OCI-LY7 (cell line): Measurements from ENCODE around the gene MTF2. TPM values are rescaled to one million over a fixed set of nuclear protein-coding genes. Genes with fewer than 3 reads are reported as not detected.

Experiments used
- BruUV-seq: library from RNA; stranded (reverse); fragments of 400-500 nt; replicated peaks from 2 replicates; lab custom pipeline; 2021; lab: Mats Ljungman, UMichigan
- CTCF ChIA-PET: fragments of 300-600 bp; sonication (Branson Sonifier 250); formaldehyde crosslinking; loops from one replicate; lab custom pipeline; 2022; ENCODE audit warnings: antibody characterized with exemption; ENCODE audit not compliant: unreplicated experiment; lab: Charles Lee
- POLR2A ChIA-PET: fragments of 300-600 bp; sonication (Branson Sonifier 250); formaldehyde crosslinking; loops from one replicate; lab custom pipeline; 2022; ENCODE audit warnings: antibody characterized with exemption; lab: Charles Lee
- DNase-seq: peaks from one replicate; pipeline ENCODE4 v3.0.0-alpha.2; 2015; ENCODE audit warnings: low spot score
- H2AFZ ChIP-seq: fragments of 200-600 bp; sonication (generic), shearing (Covaris generic); 2 replicates; pipeline ENCODE4 v1.6.1; 2014; ENCODE audit warnings: mild to moderate bottlenecking, antibody characterized with exemption, low read length, moderate library complexity
- H3K27ac ChIP-seq: fragments of 200-600 bp; sonication (generic); 2 replicates; pipeline ENCODE4 v1.5.1; 2014; ENCODE audit warnings: mixed run types, low read depth, mild to moderate bottlenecking, moderate library complexity, low read length, inconsistent platforms; ENCODE audit not compliant: poor library complexity, severe bottlenecking
- H3K36me3 ChIP-seq: fragments of 200-600 bp; sonication (generic); 2 replicates; pipeline ENCODE4 v1.6.1; 2014; ENCODE audit warnings: mild to moderate bottlenecking, antibody characterized with exemption, low read length, moderate library complexity, mixed read lengths; ENCODE audit not compliant: insufficient read depth
- H3K4me1 ChIP-seq: fragments of 200-600 bp; sonication (generic); 2 replicates; pipeline ENCODE4 v1.5.1; 2014; ENCODE audit warnings: mild to moderate bottlenecking, low read length; ENCODE audit not compliant: insufficient read depth, poor library complexity, severe bottlenecking
- H3K4me2 ChIP-seq: fragments of 200-600 bp; sonication (generic); 2 replicates; pipeline ENCODE4 v1.6.1; 2014; ENCODE audit warnings: mild to moderate bottlenecking, low read length
- H3K4me3 ChIP-seq: fragments of 200-600 bp; sonication (generic); 2 replicates; pipeline ENCODE4 v1.5.1; 2014; ENCODE audit warnings: mild to moderate bottlenecking, low read depth, low read length; ENCODE audit not compliant: poor library complexity, severe bottlenecking
- H3K79me2 ChIP-seq: fragments of 200-600 bp; sonication (generic); 2 replicates; pipeline ENCODE4 v1.6.1; 2016; ENCODE audit warnings: low read depth, mild to moderate bottlenecking, low read length, moderate library complexity, mixed read lengths; ENCODE audit not compliant: insufficient read depth
- H3K9me2 ChIP-seq: fragments of 200-600 bp; sonication (generic); 2 replicates; pipeline ENCODE4 v1.6.1; 2016; ENCODE audit warnings: mild to moderate bottlenecking, low read length, mixed read lengths; ENCODE audit not compliant: insufficient read depth
- H3K9me3 ChIP-seq: fragments of 200-600 bp; sonication (generic); 2 replicates; pipeline ENCODE4 v1.6.1; 2014; ENCODE audit warnings: mild to moderate bottlenecking, mixed run types, low read length, mixed read lengths
- H4K20me1 ChIP-seq: fragments of 200-600 bp; sonication (generic); 2 replicates; pipeline ENCODE4 v1.6.1; 2014; ENCODE audit warnings: mild to moderate bottlenecking, antibody characterized with exemption, low read length, moderate library complexity, mixed read lengths; ENCODE audit not compliant: insufficient read depth
- EZH2phosphoT487 ChIP-seq: fragments of 200-600 bp; sonication (generic); IDR thresholded peaks from 2 replicates; pipeline ENCODE4 v1.6.1; 2018; ENCODE audit warnings: low read depth, borderline replicate concordance, mild to moderate bottlenecking, mixed run types, antibody characterized with exemption, low read length, moderate library complexity, mixed read lengths
- intact Hi-C: fragments of 100-400 bp; cut with micrococcal nuclease; formaldehyde crosslinking; loops from one replicate; pipeline ENCODE4 v1.10.0; 2022; ENCODE audit not compliant: unreplicated experiment
- total RNA-seq, 2 experiments: library from RNA; depleted of rRNA in 1 of 2; stranded (reverse); fragments of >200 nt in 1 of 2; shearing (Covaris generic) in 1 of 2; gene quantifications; 2 replicates each; pipeline ENCODE4 v1.2.3, GENCODE V29; 2014 to 2022
- TF ChIP-seq, protein P1 (sequence below): fragments of 200-600 bp; sonication (generic); conservative IDR thresholded peaks from 2 replicates; pipeline ENCODE4 v1.5.1; 2014; ENCODE audit warnings: mild to moderate bottlenecking, antibody characterized with exemption, low read length, moderate library complexity, mixed read lengths

The MTF2 gene
- total RNA-seq, 2 experiments from 2014 or later = 48.1 to 112 TPM

DNA sequence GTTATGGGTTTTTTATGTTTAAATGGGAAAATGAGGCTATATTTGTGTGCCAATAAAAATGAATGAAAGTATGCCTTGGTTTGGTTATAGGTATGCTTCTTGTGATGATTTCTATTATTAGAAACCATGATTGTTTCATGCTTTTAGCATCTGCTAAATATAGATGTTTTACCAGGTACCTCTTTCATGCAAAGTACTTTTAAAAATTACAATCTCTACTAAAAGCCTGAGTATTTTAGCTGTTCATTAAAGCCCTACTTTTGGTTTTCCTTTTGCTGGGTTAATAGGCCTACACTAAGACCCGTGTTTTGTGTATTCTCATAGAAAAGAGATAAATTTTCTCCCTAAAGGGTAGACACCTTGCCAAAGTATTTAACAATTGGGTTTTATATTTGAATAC, 32.0 kb downstream of the MTF2 start:
- peaks cover 23% of the 10 kb centered on the region for H3K9me3 ChIP-seq
- H3K27ac ChIP-seq = peak overlapping the region; percentile 4
- H4K20me1 ChIP-seq = peaks cover 36% of the 10 kb centered on the region
- no peak for DNase-seq
- no peak overlapping the region for H2AFZ ChIP-seq
- ChIA-PET POLR2A (interaction anchor here (0.6 to 1.1 kb wide), 3 partner anchors 15 to 33 kb away, joined by 3 to 8 read pairs (median 6); no protein-coding TSS in a partner anchor), CTCF (no interaction called here)
- peak overlapping the region; percentile 16 for H3K4me2 ChIP-seq
- no peaks in the 10 kb centered on the region for H3K9me2 ChIP-seq
- peaks cover 99% of the 10 kb centered on the region for H3K79me2 ChIP-seq
- intact Hi-C loops = no loop called here
- peaks cover 26% of the 10 kb centered on the region for H3K4me1 ChIP-seq
- H3K36me3 ChIP-seq = peaks cover 98% of the 10 kb centered on the region
- no TSS peak for BruUV-seq
- no peak overlapping the region for H3K4me3 ChIP-seq
- TF ChIP-seq EZH2phosphoT487 = no peak
- TF ChIP-seq, protein P1, sequence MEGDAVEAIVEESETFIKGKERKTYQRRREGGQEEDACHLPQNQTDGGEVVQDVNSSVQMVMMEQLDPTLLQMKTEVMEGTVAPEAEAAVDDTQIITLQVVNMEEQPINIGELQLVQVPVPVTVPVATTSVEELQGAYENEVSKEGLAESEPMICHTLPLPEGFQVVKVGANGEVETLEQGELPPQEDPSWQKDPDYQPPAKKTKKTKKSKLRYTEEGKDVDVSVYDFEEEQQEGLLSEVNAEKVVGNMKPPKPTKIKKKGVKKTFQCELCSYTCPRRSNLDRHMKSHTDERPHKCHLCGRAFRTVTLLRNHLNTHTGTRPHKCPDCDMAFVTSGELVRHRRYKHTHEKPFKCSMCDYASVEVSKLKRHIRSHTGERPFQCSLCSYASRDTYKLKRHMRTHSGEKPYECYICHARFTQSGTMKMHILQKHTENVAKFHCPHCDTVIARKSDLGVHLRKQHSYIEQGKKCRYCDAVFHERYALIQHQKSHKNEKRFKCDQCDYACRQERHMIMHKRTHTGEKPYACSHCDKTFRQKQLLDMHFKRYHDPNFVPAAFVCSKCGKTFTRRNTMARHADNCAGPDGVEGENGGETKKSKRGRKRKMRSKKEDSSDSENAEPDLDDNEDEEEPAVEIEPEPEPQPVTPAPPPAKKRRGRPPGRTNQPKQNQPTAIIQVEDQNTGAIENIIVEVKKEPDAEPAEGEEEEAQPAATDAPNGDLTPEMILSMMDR = no peak

DNA sequence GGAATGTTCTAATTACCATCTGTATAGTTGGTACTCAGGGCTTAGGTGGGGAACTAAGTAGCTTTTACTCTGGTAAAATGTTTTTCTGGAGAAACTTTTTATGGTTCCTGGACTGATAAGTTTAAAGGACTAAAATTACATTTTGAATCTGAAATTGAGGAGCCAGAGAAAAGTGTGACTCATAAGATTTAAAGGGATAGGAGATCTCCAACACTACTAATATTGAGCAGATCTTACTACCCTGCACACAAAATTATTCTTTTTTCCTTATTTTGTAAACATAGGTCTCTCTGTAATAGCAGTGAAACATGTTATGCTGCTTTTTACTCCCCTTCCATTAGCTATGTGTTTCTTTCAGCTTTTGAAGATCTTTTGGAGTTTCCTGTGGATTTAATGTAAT, 32.5 kb downstream of the MTF2 start:
- Histone ChIP-seq H4K20me1 (peaks cover 36% of the 10 kb centered on the region), H3K9me3 (peaks cover 23% of the 10 kb centered on the region), H3K4me2 (no peak overlapping the region), H3K79me2 (peaks cover 94% of the 10 kb centered on the region), H3K9me2 (no peaks in the 10 kb centered on the region), H3K4me3 (no peak overlapping the region), H2AFZ (no peak overlapping the region), H3K27ac (peak overlapping the region; percentile 9), H3K36me3 (peaks cover 98% of the 10 kb centered on the region), H3K4me1 (peaks cover 26% of the 10 kb centered on the region)
- intact Hi-C loops = no loop called here
- POLR2A ChIA-PET = interaction anchor here (0.6 to 1.2 kb wide), 4 partner anchors 15 to 39 kb away, joined by 3 to 8 read pairs (median 4); no protein-coding TSS in a partner anchor
- DNase-seq = no peak
- no peak for TF ChIP-seq EZH2phosphoT487
- TF ChIP-seq, protein P1 = no peak
- BruUV-seq = no TSS peak
- CTCF ChIA-PET = no interaction called here

DNA sequence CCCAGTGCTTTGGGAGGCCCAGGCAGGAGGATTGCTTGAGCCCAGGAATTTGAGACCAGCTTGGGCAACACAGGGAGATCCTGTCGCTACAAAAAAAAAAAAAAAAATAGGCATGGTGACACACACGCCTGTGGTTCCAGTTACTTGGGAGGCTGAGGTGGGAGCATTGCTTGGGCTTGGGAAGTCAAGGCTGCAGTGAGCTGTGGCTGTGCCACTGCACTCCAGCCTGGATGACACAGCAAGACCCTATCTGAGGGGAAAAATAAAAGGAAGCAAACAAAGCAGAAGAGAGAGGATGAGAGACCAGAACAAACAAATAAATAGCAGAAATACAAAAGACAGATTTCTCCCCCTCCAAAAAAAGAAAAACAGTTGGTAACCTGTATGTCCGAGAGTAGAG, 34.0 kb downstream of the MTF2 start:
- Histone ChIP-seq H3K9me2 (no peaks in the 10 kb centered on the region), H3K4me1 (peaks cover 26% of the 10 kb centered on the region), H3K9me3 (peaks cover 8% of the 10 kb centered on the region), H3K79me2 (peaks cover 78% of the 10 kb centered on the region), H3K4me3 (no peak overlapping the region), H3K27ac (no peak overlapping the region), H3K4me2 (no peak overlapping the region), H4K20me1 (peaks cover 36% of the 10 kb centered on the region), H2AFZ (no peak overlapping the region), H3K36me3 (peaks cover 98% of the 10 kb centered on the region)
- TF ChIP-seq, protein P1 = no peak
- TF ChIP-seq EZH2phosphoT487 = no peak
- DNase-seq = no peak
- no TSS peak for BruUV-seq
- POLR2A ChIA-PET = interaction anchor here (0.7 to 1.8 kb wide), 5 partner anchors 8 to 35 kb away, joined by 3 to 7 read pairs (median 3); no protein-coding TSS in a partner anchor
- intact Hi-C loops = no loop called here
- CTCF ChIA-PET = no interaction called here
